HCT116 (cell line): Measurements from ENCODE around the gene ACSF2. TPM values are rescaled to one million over a fixed set of nuclear protein-coding genes. Genes with fewer than 3 reads are reported as not detected.

ENCODE experiments used
- ATAC-seq: fragments of 200-7000 bp; cut with Tn5 transposase; 2 replicates; pipeline ENCODE4 v1.9.1; 2020; ENCODE audit warnings: mild to moderate bottlenecking, moderate library complexity
- BruUV-seq: library from RNA; stranded (reverse); fragments of 400-500 nt; replicated peaks from 2 replicates; lab custom pipeline; 2021; lab: Mats Ljungman, UMichigan
- CTCF ChIA-PET: fragments of 300-600 bp; sonication (Branson Sonifier 250); formaldehyde crosslinking; loops from one replicate; lab custom pipeline; 2021; ENCODE audit warnings: antibody characterized with exemption; lab: Charles Lee
- POLR2A ChIA-PET: fragments of 300-600, 350-600 bp; sonication (Branson Sonifier 250); formaldehyde crosslinking; loops from one replicate; lab custom pipeline; 2021; ENCODE audit warnings: antibody characterized with exemption; lab: Charles Lee
- RAD21 ChIA-PET, 2 experiments: fragments of 300-600 bp; sonication (Branson Sonifier 250); formaldehyde crosslinking; loops; one replicate each; lab custom pipeline; 2023; ENCODE audit warnings: low total read pairs in 2 of 2; ENCODE audit not compliant: uncharacterized antibody in 2 of 2, unreplicated experiment in 2 of 2, low non-redundant PET in 1 of 2; lab: Charles Lee
- DNase-seq: peaks from one replicate; pipeline ENCODE4 v3.0.0-alpha.2; 2010; ENCODE audit warnings: low read depth, low spot score
- H2AFZ ChIP-seq: fragments of 200-600 bp; shearing (Covaris generic), sonication (generic); 2 replicates; pipeline ENCODE4 v1.6.1; 2017; ENCODE audit warnings: low read depth, mixed run types, mixed read lengths, antibody characterized with exemption, low read length; ENCODE audit not compliant: poor library complexity, severe bottlenecking
- H3K27ac ChIP-seq: 2 replicates; pipeline ENCODE4 v1.5.1; 2012; ENCODE audit warnings: low read depth, low read length
- H3K27me3 ChIP-seq: fragments of 200-600 bp; sonication (generic); 2 replicates; pipeline ENCODE4 v1.6.1; 2016; ENCODE audit warnings: mixed run types, low read length, mixed read lengths; ENCODE audit not compliant: insufficient read depth
- H3K36me3 ChIP-seq, 2 experiments: fragments of 200-500 bp in 1 of 2; fragments of 200-600 bp in 1 of 2; sonication (Bioruptor generic) in 1 of 2; sonication (generic) in 1 of 2; 2 replicates each; pipeline versions ENCODE4 v1.5.1 to v1.6.1; 2014 to 2016; ENCODE audit warnings: low read length in 2 of 2, inconsistent platforms in 1 of 2, mixed read lengths in 1 of 2, mixed run types in 1 of 2; ENCODE audit not compliant: insufficient read depth in 2 of 2, control insufficient read depth in 1 of 2
- H3K4me1 ChIP-seq, 2 experiments: fragments of 200-600 bp in 1 of 2; sonication (generic) in 1 of 2; 2 replicates each; pipeline versions ENCODE4 v1.5.1 to v1.6.1; 2012 to 2017; ENCODE audit warnings: low read length in 2 of 2, inconsistent platforms in 1 of 2, mild to moderate bottlenecking in 1 of 2, mixed read lengths in 1 of 2, mixed run types in 1 of 2, moderate library complexity in 1 of 2; ENCODE audit not compliant: insufficient read depth in 2 of 2, control insufficient read depth in 1 of 2
- H3K4me2 ChIP-seq: fragments of 200-600 bp; sonication (generic); 2 replicates; pipeline ENCODE4 v1.6.1; 2017; ENCODE audit warnings: mixed run types, low read length, mixed read lengths
- H3K4me3 ChIP-seq, 2 experiments: fragments of 200-600 bp in 1 of 2; sonication (generic) in 1 of 2; replicated peaks in 1 of 2; 2 replicates each; pipeline ENCODE4 v1.5.1; 2011 to 2016; ENCODE audit warnings: low read length in 2 of 2, control low read depth in 1 of 2, low read depth in 1 of 2, mild to moderate bottlenecking in 1 of 2, mixed read lengths in 1 of 2, mixed run types in 1 of 2
- H3K79me2 ChIP-seq: fragments of 200-600 bp; sonication (generic); 2 replicates; pipeline ENCODE4 v1.6.1; 2017; ENCODE audit warnings: mild to moderate bottlenecking, mixed run types, low read length, moderate library complexity, mixed read lengths; ENCODE audit not compliant: insufficient read depth
- H3K9ac ChIP-seq: fragments of 200-600 bp; sonication (generic); 2 replicates; pipeline ENCODE4 v1.6.1; 2016; ENCODE audit warnings: low read length, mixed read lengths
- H3K9me2 ChIP-seq: fragments of 200-600 bp; sonication (generic), shearing (Covaris generic); 2 replicates; pipeline ENCODE4 v1.6.1; 2017; ENCODE audit warnings: mixed run types, mild to moderate bottlenecking, moderate library complexity; ENCODE audit not compliant: insufficient read depth
- H3K9me3 ChIP-seq, 2 experiments: fragments of 200-500 bp in 1 of 2; fragments of 200-600 bp in 1 of 2; sonication (Bioruptor generic) in 1 of 2; sonication (generic) in 1 of 2; 2 replicates each; pipeline ENCODE4 v1.6.1; 2014 to 2017; ENCODE audit warnings: low read length in 2 of 2, mixed read lengths in 2 of 2, inconsistent platforms in 1 of 2, low read depth in 1 of 2, mild to moderate bottlenecking in 1 of 2, mixed run types in 1 of 2, moderate library complexity in 1 of 2; ENCODE audit not compliant: control insufficient read depth in 1 of 2, insufficient read depth in 1 of 2
- H4K20me1 ChIP-seq: fragments of 200-600 bp; sonication (generic), shearing (Covaris generic); 2 replicates; pipeline ENCODE4 v1.6.1; 2017; ENCODE audit warnings: mixed run types, mild to moderate bottlenecking, moderate library complexity; ENCODE audit not compliant: insufficient read depth
- CBX3 ChIP-seq: IDR thresholded peaks from 2 replicates; pipeline ENCODE4 v1.6.1; 2012; ENCODE audit warnings: low read depth
- POLR2A ChIP-seq: IDR thresholded peaks from 2 replicates; pipeline ENCODE4 v1.7.0; 2011; ENCODE audit warnings: borderline replicate concordance; ENCODE audit not compliant: insufficient read depth, insufficient read length; ENCODE audit errors: extremely low read depth
- REST ChIP-seq: IDR thresholded peaks from 2 replicates; pipeline ENCODE4 v1.6.1; 2012; ENCODE audit warnings: low read depth
- SP1 ChIP-seq: IDR thresholded peaks from 2 replicates; pipeline ENCODE4 v1.6.1; 2012; ENCODE audit warnings: low read depth
- SRF ChIP-seq: IDR thresholded peaks from 2 replicates; pipeline ENCODE4 v1.6.1; 2012; ENCODE audit warnings: low read depth
- YY1 ChIP-seq: IDR thresholded peaks from 2 replicates; pipeline ENCODE4 v1.6.1; 2011; ENCODE audit warnings: low read length, low read depth, moderate library complexity, mild to moderate bottlenecking; ENCODE audit not compliant: insufficient replicate concordance; ENCODE audit errors: extremely low read depth
- ZNF274 ChIP-seq: fragments of 200-500 bp; sonication (Bioruptor generic); IDR thresholded peaks from 2 replicates; pipeline ENCODE4 v1.6.1; 2014; ENCODE audit warnings: mild to moderate bottlenecking, low read depth, low read length, inconsistent platforms
- intact Hi-C: fragments of 100-400 bp; cut with micrococcal nuclease; formaldehyde crosslinking; loops from 2 replicates; pipeline ENCODE4 v1.10.0; 2022
- total RNA-seq: library from RNA; stranded (reverse); gene quantifications from one replicate; pipeline ENCODE4 v1.2.1, GENCODE V29; 2021; ENCODE audit not compliant: unreplicated experiment
- TF ChIP-seq, protein P1 (sequence below): IDR thresholded peaks from 2 replicates; pipeline ENCODE4 v1.6.1; 2012
- TF ChIP-seq, protein P2 (sequence below), 3 experiments: fragments of 200-600 bp in 1 of 3; sonication (generic) in 1 of 3; IDR thresholded peaks in 2 of 3; conservative IDR thresholded peaks in 1 of 3; 2 replicates each; pipeline ENCODE4 v1.5.1; 2012 to 2017; ENCODE audit warnings: low read depth in 2 of 3, low read length in 2 of 3, antibody characterized with exemption in 1 of 3, borderline replicate concordance in 1 of 3, control low read depth in 1 of 3, mild to moderate bottlenecking in 1 of 3, mixed read lengths in 1 of 3, mixed run types in 1 of 3, moderate library complexity in 1 of 3; ENCODE audit not compliant: insufficient read depth in 1 of 3

Gene ACSF2
- total RNA-seq, 1 experiment from 2014 or later = 52.4 TPM

- no peak overlapping the region for H3K4me2 ChIP-seq
- no peak for ATAC-seq
- no TSS peak for BruUV-seq
- H4K20me1 ChIP-seq = no peaks in the 10 kb centered on the region
- CTCF ChIA-PET = interaction anchor here (1.0 to 2.7 kb wide), 5 partner anchors 10 to 31 kb away, joined by 3 to 10 read pairs (median 4); no protein-coding TSS in a partner anchor
- no peak overlapping the region for H3K4me3 ChIP-seq
- no peak overlapping the region for H2AFZ ChIP-seq
- H3K27me3 ChIP-seq = no peaks in the 10 kb centered on the region
- H3K4me1 ChIP-seq = peaks cover 10 to 12% of the 10 kb centered on the region in 2 experiments
- H3K36me3 ChIP-seq = no peaks in the 10 kb centered on the region
- no peaks in the 10 kb centered on the region for H3K79me2 ChIP-seq
- no peak overlapping the region for H3K9ac ChIP-seq
- H3K9me3 ChIP-seq = no peaks in the 10 kb centered on the region
- RAD21 ChIA-PET = no interaction called here
- H3K9me2 ChIP-seq = no peaks in the 10 kb centered on the region
- POLR2A ChIA-PET = interaction anchor here (1.2 kb wide), 1 partner anchor 207 kb away, joined by 3 read pairs; no protein-coding TSS in a partner anchor
- TF ChIP-seq SP1 (no peak), SRF (no peak), REST (no peak), POLR2A (no peak), YY1 (no peak), CBX3 (no peak), ZNF274 (no peak)
- TF ChIP-seq, protein P1, sequence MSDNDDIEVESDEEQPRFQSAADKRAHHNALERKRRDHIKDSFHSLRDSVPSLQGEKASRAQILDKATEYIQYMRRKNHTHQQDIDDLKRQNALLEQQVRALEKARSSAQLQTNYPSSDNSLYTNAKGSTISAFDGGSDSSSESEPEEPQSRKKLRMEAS = no peak
- TF ChIP-seq, protein P2, sequence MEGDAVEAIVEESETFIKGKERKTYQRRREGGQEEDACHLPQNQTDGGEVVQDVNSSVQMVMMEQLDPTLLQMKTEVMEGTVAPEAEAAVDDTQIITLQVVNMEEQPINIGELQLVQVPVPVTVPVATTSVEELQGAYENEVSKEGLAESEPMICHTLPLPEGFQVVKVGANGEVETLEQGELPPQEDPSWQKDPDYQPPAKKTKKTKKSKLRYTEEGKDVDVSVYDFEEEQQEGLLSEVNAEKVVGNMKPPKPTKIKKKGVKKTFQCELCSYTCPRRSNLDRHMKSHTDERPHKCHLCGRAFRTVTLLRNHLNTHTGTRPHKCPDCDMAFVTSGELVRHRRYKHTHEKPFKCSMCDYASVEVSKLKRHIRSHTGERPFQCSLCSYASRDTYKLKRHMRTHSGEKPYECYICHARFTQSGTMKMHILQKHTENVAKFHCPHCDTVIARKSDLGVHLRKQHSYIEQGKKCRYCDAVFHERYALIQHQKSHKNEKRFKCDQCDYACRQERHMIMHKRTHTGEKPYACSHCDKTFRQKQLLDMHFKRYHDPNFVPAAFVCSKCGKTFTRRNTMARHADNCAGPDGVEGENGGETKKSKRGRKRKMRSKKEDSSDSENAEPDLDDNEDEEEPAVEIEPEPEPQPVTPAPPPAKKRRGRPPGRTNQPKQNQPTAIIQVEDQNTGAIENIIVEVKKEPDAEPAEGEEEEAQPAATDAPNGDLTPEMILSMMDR (IDR thresholded peaks at IDR 0.05 in 2 of 3, conservative IDR thresholded peaks at IDR 0.05 in 1 of 3; ENCODE audit: borderline replicate concordance in 1 of 3, insufficient read depth in 1 of 3, low read depth in 2 of 3, low read length in 2 of 3) = no peak
- DNase-seq = no peak
- H3K27ac ChIP-seq = no peak overlapping the region
- intact Hi-C loops = no loop called here
Observed at GRCh38 chr17:50502301-50502990, 76.4 kb downstream of the ACSF2 start.
